KBM-7 (cell line): Measurements from ENCODE around the gene LRIG3.

ENCODE experiments used
- DNase-seq: peaks from one replicate; pipeline ENCODE4 v3.0.0-alpha.2; 2015
- in situ Hi-C: fragments of 300-500 bp; cut with MboI; formaldehyde crosslinking; loops from 2 replicates; pipeline ENCODE4 v1.14.3; 2020; ENCODE audit warnings: low sequenced_read_pairs, low pct_unique_long_range_greater_than_20kb, mixed read lengths

Gene LRIG3

DNA sequence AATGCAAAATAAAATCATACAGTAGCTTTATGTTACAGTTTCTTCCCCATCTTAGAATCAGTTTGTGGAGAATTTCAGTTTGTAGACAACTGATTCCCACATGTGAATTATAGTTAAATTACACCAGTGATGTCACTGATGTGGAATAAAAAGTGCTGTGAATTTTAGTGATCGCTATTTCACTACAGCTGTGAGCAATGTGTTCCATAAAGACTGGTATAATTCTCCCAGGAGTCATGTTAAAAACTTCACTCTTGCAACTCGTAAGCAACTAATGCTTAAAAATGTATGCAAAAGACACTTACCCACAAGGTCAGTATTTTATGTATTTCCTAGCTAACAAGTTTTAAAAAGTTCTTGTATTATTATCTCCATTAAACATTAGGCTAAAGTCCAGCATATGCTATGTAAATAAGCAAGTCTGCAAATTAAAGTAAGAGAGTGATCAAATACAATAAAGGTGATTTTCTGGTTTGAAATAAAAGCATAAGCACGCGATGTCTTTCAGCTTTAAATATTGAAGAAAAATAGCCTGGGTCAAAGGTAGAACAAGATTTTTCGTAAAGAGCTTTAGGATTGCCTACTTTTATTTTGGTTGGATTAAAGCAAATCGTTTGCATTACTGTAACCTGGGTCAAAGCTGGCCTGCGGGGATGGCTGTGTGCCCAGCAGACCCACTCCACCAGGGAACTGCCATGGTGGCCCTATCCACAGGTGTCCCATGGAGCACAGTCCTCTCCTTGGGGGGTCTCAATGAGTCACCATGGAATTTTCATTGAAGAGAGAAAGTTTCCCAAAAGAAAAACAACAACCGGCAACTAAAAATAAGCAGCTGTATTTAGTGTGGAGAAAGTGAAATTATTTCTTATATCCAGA lies 12.7 kb upstream of the LRIG3 start:
- DNase-seq, result no peak
- in situ Hi-C loops, result no loop called here

DNA sequence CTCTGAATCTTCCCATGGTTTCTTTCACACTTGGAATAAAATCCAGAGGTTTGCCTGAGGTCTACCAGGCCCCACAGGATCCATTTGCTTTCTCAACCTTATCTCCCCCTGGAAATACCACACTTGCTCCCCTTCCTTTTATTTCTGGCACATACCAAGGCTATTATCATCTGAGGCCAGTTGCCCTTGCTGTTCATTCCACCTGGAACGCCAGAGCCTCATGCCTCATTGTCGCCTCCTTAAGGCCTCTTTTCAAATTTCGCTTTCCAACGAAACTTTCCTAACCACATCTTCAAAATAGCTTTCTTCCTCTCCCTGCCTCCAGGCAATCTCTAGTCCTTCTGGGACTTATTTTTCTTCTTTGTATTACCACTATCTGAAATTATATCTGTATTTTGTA lies 11.2 kb upstream of the LRIG3 start:
- in situ Hi-C loops, result no loop called here
- no peak for DNase-seq

- in situ Hi-C loops, result no loop called here
- DNase-seq, result no peak
Observed at GRCh38 chr12:58930770-58931324, 10.5 kb upstream of the LRIG3 start.

GRCh38 chr12:58927120-58927519 lies 6.8 kb upstream of the LRIG3 start:
- in situ Hi-C loops, result no loop called here
- no peak for DNase-seq

DNA sequence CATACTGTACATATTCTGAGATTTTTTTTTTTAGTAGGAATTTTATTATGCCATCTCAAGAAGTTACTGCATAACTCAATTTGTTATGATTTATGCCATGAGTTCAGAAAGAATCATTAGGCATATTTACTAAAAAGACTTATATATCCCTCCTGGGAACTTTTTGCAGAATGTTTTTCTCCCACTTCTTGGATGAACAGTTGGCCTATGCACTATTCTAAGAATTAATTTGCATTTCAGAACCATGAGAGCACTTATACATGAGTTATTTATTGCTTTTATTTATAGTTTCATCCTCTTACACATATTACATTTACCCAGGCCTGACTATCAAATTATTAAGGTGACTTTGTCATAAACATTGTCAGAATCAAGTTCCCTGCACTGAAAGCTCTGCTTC lies 6.3 kb upstream of the LRIG3 start:
- DNase-seq, result no peak
- in situ Hi-C loops, result no loop called here

GRCh38 chr12:58925751-58926150 lies 5.4 kb upstream of the LRIG3 start:
- DNase-seq, result no peak
- in situ Hi-C loops, result no loop called here

DNA sequence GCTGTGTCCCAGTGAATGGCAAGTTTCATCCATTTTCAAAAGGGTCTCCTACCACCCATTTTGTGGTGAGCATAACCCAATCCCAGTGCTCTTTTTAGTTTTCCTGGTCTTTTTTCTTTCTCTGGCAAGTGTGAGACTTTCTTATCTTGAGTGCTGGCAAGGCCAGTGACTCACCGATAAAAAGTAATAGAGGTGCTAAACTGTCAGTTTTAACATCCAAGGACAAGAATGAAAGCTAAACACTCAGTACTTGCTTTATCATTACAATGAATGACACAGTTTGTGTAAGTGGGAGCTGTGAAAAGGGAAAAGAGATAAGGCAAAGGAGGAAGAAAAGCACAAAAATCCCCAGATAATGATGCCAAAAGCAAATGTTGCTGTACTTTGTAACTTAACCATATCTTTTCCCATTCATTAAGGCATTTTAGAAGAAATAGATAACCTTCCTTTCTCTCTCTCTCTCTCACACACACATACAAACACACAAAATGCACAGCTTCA lies 4.9 kb upstream of the LRIG3 start:
- in situ Hi-C loops, result no loop called here
- DNase-seq, result no peak

GRCh38 chr12:58924652-58925051 lies 4.3 kb upstream of the LRIG3 start:
- no peak for DNase-seq

DNA sequence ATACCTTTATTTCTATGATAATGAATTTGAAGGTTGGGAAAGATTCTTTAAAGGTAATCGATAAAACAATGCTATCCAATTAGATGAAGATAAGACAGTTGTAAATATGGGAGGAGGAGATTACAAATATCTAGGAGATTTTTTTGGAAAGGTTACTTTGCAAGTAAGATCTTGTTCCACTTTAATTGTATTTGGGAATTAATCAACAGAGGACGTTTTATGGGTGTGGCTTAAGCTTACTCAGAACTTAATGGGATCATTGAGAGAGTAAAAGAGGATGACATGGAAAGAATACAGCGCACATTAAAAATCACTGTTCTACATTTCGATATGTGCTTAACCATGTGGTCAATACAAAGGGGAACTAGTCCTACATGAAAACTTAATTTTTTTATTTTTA lies 3.5 kb upstream of the LRIG3 start:
- DNase-seq, result no peak
- in situ Hi-C loops, result no loop called here

More at GRCh38 chr12:58924652-58925051, 4.3 kb upstream of the LRIG3 start:
- in situ Hi-C loops, result no loop called here

DNA sequence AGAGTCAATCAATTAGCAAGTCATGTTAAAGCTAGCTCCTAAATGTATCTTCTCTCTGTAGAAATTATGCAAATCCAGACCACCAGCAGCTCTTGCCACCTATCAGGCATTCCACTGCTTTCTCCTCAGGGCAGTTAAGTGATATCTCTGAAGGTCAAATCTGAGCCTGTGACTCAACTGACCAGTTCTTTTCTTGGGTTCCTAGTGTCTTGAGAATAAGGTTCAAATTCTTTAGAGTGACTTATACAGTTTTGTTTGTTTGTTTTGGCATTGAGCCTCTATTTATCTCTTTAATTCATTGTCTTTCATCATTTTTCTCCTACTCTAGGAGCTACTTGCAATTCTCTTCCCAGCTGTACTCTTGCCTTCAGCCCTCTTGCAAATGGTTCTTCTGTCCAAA lies 2.5 kb upstream of the LRIG3 start:
- DNase-seq, result no peak
- in situ Hi-C loops, result no loop called here

GRCh38 chr12:58920961-58921861 lies 907 bp upstream of the LRIG3 start:
- DNase-seq, result no peak
- in situ Hi-C loops, result no loop called here

GRCh38 chr12:58919231-58920101 lies 838 bp downstream of the LRIG3 start:
- in situ Hi-C loops, result no loop called here
- DNase-seq, result no peak

DNA sequence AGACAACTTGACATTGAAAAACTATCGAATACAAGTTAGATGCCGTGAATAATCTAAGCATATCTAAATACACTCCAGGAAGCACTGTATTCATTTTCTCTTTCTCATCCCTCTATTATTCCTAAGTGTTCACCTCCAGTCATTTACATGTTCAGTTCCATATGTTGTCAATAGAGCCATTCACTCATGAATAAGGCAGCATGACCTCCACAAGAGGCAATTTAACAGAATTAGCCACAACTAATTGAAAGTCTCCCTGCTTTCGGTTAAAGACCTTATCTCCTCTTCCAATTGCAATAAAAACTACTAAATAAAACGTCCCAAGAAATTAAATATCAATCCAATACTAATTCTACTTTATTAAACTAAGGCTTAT lies 1.8 kb downstream of the LRIG3 start:
- no peak for DNase-seq
- in situ Hi-C loops, result no loop called here

DNA sequence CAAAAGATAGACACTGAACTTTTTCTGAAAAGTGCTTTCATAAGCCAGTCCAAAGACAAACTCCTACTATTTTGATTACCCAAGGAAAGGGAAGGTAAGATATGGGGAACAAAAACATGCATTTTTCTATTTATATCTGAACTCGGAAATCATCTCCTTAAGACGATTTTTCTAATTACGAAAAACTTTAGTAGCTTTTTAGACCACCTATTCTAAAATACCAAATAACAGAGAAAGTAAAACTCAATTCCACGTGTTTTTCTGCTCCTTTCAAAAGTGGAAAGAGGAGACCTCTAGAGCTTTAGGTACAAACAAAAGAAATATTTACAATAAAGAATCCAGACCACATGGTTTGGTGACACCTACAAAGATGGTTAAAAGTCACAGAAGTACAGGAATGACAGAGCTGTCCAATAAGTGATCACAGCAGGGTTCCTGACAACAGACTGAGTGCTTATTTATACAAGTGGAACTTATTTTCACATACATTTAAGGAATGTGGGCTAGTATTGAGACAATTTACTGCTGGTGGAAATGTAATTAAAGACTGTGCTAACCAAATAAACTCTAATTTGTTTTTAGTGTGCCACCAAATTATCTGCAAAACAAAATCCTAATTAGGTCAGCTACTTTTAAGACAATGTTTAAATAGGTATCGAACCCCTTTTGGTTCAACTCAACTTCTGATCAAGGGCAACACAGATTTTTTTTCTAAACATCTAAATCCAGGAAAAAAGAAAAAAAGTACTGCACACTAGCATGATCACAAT lies 2.4 kb downstream of the LRIG3 start:
- in situ Hi-C loops, result no loop called here
- no peak for DNase-seq

- in situ Hi-C loops, result no loop called here
- no peak for DNase-seq
Observed at GRCh38 chr12:58916921-58917511, 3.3 kb downstream of the LRIG3 start.

DNA sequence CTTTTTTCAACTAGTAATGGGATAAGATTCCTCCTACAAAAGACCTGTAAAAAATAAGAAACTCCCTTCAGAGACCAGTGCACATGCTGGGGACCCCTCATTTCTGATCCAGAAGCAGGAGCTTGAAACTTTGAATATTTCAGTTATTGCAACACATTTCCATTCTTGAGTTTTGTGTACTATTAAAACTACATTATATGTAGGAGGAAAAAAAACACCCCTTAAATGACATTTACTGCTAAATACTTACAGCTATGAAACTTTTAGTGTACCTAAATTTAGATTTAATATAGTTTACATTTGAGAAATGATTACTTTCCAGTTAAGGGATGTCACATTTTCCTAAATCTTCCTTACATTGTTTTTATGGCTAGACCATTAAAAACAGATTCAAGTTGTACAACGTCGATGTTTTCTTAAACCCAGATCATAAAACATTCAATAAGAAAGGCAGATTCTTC lies 4.1 kb downstream of the LRIG3 start:
- DNase-seq, result no peak
- in situ Hi-C loops, result no loop called here

- in situ Hi-C loops, result no loop called here
- no peak for DNase-seq
Observed at GRCh38 chr12:58915634-58916033, 4.7 kb downstream of the LRIG3 start.

GRCh38 chr12:58915037-58915436 lies 5.3 kb downstream of the LRIG3 start:
- DNase-seq, result no peak
- in situ Hi-C loops, result no loop called here
